ENCODE data around the gene NDUFV2.

The NDUFV2 gene

DNA sequence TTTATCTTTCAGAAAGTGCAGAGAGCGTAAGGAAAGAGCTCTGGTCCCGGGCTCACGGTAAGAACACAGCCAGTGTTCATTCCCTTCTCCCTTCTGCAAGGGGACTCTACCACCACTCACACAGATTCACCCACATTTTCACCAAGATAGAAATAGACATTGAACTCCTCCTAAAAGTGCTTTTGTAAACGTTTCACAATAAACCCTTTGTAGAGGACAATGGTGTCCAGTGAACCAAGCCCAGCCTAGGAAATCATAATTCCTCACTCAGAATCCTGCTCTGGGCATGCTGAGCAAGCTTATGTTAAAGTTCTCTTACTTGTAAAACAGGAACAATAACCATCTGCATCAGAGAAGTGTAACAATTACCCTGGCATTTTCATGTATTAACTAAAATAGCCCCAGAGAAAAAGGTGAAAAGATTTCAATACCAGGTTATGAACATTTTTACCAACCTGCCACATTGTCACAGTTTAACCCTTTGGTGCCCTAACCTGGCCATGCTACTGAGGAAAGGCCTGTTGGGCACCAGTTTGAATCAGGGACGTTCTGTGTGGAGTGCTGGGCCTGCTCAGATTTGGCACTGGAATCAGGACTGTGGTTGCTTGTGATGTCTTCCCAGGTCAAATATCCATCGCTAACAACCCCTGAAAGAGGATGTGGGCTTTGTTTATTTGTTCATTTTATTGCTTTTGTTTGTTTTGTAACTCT lies 22.5 kb upstream of the NDUFV2 start:
- no peak overlapping the region for H3K4me3 ChIP-seq (ENCODE audit: low read depth, low read length)
- DNase-seq (ENCODE audit: low read depth) = no peak
- no peak for TF ChIP-seq CTCF (IDR thresholded peaks at IDR 0.05; ENCODE audit: low read depth, low read length, missing control alignments)

GRCh38 chr18:9081940-9082339 lies 20.6 kb upstream of the NDUFV2 start:
- TF ChIP-seq CTCF (IDR thresholded peaks at IDR 0.05; ENCODE audit: low read depth, low read length, missing control alignments) = no peak
- DNase-seq (ENCODE audit: low read depth) = no peak
- no peak overlapping the region for H3K4me3 ChIP-seq (ENCODE audit: low read depth, low read length)

DNA sequence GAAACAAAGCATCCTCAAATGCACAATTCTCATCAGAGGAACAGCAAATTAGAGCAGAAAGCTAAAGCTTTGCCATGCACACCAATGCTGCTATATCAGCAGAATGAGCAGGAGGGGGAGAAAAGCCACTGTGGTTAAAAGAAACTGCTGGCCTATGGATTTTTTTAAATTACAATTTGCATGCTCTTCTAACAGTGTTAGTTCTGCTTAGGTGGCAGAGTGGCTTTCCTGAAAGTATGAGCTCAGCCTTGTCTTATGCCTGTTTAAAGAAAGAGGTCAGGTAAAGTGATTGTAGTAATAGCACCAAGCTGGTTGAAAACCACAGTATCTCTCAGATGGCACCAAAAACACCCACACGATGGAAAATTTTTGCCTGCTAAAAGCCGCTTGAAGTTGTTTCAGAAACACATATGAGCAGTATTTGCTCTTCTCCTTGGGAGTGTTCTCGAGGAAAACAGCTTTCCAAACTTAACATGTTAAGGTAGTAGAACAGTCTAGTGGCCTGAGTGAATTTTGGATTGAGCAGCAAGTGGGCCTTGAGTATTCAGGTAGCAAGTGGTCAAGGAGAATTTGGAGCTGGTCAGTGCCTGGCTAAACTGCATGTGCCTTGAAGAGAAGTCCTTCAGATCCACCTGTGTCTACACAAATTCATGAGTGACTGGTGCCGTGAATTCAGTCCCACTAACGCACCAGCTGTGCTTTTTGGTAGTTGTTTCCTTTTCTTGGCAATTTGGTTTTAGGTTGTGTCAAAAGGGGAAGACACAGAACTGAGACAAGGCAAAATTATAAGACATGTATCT lies 19.6 kb upstream of the NDUFV2 start:
- DNase-seq (ENCODE audit: low read depth) = no peak

GRCh38 chr18:9086015-9086414 lies 16.5 kb upstream of the NDUFV2 start:
- no peak overlapping the region for H3K4me3 ChIP-seq (ENCODE audit: low read depth, low read length)
- TF ChIP-seq CTCF (IDR thresholded peaks at IDR 0.05; ENCODE audit: low read depth, low read length, missing control alignments) = no peak
- no peak for DNase-seq (ENCODE audit: low read depth)

More for the DNA sequence above, 19.6 kb upstream of the NDUFV2 start:
- no peak for TF ChIP-seq CTCF (IDR thresholded peaks at IDR 0.05; ENCODE audit: low read depth, low read length, missing control alignments)
- H3K4me3 ChIP-seq (ENCODE audit: low read depth, low read length) = no peak overlapping the region; the same call in 1 of the 2 replicates

GRCh38 chr18:9086624-9087023 lies 15.9 kb upstream of the NDUFV2 start:
- TF ChIP-seq CTCF (IDR thresholded peaks at IDR 0.05; ENCODE audit: low read depth, low read length, missing control alignments) = no peak
- H3K4me3 ChIP-seq (ENCODE audit: low read depth, low read length) = no peak overlapping the region
- no peak for DNase-seq (ENCODE audit: low read depth)

DNA sequence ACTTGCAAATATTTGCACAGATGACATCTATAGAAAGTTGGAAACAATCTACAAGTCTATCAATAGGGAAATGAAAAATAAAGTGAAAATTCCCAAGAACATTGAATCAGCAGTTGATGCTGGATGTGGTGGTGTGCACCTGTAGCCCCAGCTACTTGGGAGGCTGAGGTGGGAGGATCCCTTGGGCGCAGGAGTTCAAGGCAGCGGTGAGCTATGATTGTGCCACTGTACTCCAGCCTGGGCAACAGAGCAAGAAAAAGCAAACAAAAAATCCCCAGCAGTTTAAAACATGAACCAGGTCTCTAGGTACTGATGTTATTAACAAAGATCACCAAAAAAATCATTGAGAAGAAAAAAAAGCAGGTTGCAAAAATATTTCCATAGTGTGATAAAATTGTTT lies 15.4 kb upstream of the NDUFV2 start:
- no peak for TF ChIP-seq CTCF (IDR thresholded peaks at IDR 0.05; ENCODE audit: low read depth, low read length, missing control alignments)
- DNase-seq (ENCODE audit: low read depth) = no peak
- no peak overlapping the region for H3K4me3 ChIP-seq (ENCODE audit: low read depth, low read length)

All from GM12864 (cell line).